Stimulated activated CD4-positive, alpha-beta T cell treated with anti-CD3 and anti-CD28 coated beads, Interleukin-4, amount 100 ng/mL, for 1 hour (primary cell): ENCODE results near the gene ANKRD33B.

Experiments used
- DNase-seq: peaks from one replicate; pipeline ENCODE4 v3.0.0-alpha.2; 2020

Gene ANKRD33B

GRCh38 chr5:10644192-10644591 lies 80.3 kb downstream of the ANKRD33B start:
- DNase-seq, result no peak

GRCh38 chr5:10645146-10645545 lies 81.3 kb downstream of the ANKRD33B start:
- DNase-seq, result no peak

- DNase-seq, result no peak
Observed at GRCh38 chr5:10645671-10646070, 81.8 kb downstream of the ANKRD33B start.

GRCh38 chr5:10647640-10648039 lies 83.8 kb downstream of the ANKRD33B start:
- no peak for DNase-seq

GRCh38 chr5:10648806-10649665 lies 85.2 kb downstream of the ANKRD33B start:
- DNase-seq, result no peak

- no peak for DNase-seq
Observed at GRCh38 chr5:10649666-10650380, 86.0 kb downstream of the ANKRD33B start.

DNA sequence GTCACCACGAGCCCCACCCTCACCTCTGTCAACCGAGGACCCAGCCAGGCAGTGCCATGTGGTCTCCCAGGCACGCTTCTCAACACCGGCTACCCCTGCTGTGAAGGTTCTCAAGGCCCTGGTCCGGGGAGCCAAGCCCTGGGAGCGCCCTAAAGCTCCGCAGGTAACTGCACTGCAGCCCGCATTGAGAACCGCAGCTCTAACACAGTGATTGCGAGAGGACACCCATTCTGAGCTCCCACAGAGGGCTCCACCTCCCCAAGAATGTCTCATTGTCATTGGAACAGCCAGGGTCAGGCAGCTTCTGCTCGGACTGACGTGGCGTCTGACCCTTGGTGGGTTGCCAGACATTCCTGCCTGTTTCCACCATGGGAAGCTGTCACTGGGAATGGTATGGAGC lies 88.3 kb downstream of the ANKRD33B start:
- DNase-seq, result no peak

DNA sequence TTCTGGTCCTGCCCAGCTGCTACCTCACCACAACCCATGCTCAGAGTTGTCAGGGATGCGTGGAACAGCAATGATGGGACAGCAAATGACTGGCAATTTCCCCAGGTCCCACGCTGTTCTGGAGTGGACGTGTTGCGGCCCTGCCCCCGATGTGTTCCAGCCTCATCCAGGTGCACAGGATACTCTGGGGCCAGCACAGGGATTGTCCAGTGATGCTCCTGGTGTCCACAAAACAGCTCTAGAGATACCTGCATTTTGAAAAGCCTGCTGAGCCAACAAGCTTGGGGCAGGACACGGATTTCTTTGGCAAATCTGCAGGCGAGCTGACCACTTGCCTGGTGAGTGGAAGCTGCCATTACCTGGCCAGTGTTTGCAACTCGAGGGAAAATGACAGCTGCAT lies 88.7 kb downstream of the ANKRD33B start:
- no peak for DNase-seq

DNA sequence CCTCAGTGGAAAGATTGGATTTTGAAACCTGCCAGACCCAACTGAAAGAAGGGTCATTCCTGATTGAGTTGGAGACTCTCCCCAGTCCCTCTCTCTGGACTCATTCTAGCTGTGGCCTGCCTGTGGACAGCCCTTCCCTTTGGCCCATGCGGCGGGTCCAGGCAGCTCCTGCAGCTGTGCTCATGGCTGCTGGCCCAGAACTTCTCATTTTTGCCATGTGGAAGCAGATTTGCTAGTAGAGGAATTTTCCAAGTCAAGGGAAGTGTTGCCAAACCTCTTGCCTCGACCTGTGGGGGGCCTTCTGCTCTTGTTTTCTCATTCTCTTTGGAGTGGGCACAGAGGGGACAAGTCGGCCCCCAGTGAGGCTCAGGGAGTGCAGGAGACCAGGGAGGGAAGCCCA lies 89.2 kb downstream of the ANKRD33B start:
- no peak for DNase-seq

DNA sequence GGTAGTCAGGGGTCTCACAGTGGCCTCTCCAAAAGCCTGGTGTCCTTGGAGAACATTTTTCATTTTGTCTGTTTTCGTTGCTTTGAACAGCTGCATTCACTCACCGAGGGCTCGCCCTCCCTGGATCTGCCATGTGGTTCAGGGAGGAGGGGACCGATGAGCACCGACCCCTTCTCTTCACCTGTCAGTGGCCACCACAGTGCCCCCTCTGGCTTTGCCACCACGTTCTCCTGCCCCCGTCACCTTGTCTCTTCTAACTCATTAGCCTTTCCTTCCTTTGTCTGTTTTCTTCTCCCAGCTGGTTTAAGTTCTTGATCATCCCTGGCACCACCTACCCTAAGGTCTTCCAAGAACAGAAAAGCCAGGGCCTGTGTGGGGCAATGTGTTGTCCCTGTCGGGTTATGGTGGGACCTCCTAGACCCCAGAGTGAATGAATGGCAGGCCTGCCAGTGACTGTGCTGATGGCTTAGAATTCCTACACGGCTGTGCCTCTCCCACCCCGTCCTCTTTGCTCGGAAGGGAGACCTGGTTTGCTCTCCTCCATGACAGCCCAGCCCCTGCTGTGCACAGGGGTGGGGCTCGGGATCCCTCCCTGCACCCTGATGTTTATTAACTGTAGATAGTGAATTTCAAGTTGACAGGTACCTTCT lies 90.0 kb downstream of the ANKRD33B start:
- no peak for DNase-seq

DNA sequence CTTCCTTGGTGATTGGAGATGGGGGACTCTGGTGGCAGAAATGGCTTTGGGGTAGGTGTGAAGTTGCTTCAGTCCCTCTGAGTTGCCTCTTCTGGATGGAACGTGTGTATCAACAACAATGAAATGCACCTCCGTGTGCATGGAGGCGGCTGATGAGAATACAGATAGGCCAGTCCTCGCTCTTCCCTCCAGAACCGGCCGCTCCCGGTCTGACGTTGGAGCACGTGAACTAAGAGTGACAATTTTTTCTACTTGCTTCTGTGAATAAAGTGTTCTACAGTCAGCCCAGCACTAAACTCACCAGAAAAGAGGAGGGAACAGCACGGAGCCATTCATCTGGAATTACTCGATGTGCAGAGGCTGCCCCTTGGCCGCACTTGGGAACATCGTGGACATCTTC lies 90.7 kb downstream of the ANKRD33B start:
- DNase-seq, result no peak

GRCh38 chr5:10655161-10655971 lies 91.5 kb downstream of the ANKRD33B start:
- no peak for DNase-seq

- no peak for DNase-seq
Observed at GRCh38 chr5:10655972-10656830, 92.3 kb downstream of the ANKRD33B start.

- DNase-seq, result no peak
Observed at GRCh38 chr5:10658265-10658664, 94.4 kb downstream of the ANKRD33B start.

DNA sequence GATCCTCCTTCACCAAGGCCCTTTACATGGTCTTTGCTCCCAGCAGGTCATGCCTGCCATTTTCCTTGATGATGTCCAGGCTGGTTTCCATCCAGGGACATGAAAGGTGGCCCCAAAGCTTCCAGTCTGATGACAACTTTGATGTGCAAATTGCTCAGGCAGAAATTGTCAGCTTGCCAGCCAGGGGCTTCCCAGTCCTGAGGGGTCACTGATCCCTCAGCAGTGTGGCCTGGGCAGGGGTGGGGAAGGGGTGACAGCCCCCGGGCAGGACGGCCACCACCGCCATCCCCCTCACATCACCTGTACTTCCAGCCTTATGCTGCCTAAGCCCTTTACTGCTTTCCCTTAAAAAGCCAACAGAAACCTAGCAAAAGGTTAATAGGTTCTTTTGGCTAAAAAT lies 96.3 kb downstream of the ANKRD33B start:
- no peak for DNase-seq

DNA sequence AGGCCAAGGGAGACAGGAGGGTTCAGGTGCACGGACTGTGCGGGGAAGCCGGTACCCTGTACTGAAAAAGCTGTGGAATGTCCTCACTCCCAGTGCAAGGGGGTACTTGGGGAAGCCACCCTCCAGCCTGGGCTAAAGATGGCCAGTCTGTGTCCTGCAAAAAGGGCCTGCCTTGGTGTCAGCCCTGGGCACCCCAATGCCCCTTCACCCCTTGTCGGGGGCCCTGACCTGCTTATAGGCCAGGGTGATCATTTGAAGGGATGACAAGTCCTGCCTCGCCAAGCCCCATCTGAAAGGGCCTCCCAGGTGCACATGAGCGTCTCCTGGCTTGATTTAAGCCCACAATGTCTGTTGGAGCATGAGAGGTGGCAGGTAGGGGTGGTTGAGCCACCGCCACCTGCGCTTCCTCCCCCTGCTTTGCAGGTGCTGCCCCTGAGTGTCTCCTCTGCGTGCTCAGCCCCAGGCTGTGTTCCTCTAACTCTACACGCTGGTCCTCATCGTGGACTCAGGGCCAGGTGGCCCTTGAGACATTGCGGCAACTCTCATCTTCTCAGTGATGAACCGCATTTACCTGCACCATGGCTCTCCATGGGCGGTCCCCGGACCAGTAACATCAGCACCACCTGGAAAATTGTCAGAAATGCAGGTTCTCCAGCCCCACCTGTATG lies 97.0 kb downstream of the ANKRD33B start:
- no peak for DNase-seq

- no peak for DNase-seq
Observed at GRCh38 chr5:10661401-10661800, 97.5 kb downstream of the ANKRD33B start.

DNA sequence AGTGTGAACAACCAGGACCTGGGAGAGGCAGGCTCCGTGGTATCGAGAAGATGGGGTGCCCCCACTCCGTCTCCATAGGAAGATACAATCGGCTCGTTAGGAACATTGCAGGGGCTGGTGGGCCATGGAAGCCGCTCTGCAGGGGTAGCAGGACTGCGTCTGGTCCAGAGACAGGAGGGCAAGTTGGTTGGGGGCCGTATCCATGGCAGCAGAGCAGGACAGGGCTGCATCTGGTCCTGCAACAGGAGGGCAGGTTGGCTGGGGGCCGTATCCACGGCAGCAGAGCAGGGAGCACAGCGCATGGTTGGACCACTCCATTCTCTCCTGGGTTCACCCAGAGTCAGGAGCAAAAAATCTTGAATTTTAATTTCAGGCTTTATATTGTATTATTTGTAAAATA lies 98.2 kb downstream of the ANKRD33B start:
- DNase-seq, result no peak

DNA sequence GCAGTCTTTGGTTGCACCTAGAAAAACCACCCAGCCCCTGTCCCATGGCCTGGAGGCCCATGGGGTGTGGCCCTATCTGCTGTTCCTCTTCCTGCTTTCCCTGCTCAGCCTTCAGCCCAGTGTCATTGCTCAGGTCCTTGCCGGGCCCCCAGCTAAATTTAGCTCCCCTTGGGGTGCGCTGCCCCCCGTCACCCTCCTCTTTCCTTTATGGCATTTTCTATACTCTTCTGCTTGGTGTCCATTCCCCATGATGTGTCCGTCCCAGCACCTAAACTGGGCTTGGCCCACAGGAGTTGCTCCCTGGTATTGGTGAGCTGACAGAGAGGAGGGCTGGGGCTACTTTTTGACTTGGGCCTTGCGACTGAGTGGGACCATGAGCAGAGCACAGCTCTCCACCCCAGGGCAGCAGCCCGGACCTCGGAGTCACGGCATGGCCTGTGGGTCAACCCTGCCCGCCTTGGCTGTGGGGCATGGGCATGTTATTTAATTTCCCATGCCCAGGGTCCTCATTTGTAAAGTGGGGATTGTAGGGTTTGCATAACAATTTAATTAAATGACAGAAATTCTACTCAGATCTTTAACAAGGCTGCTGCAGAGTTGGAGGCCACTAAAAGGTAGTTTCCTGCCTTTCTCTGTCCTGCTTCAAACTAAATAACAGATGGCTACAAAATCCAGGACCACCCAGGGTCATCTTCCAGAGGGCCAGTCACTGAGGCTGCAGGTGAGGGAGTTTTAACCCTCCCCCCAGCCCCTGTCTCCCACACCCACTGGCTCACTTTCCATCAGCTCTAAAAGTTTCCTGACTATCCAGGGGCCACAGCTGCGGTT lies 99.0 kb downstream of the ANKRD33B start:
- no peak for DNase-seq

GRCh38 chr5:10663489-10664179 lies 99.8 kb downstream of the ANKRD33B start:
- DNase-seq, result no peak
